GM23248 (cell line): ENCODE measurements around the gene HACD1.

Experiments
- EZH2 ChIP-seq: fragments of 200-600 bp; sonication (generic); IDR thresholded peaks from 2 replicates; pipeline ENCODE4 v1.6.1; 2018; ENCODE audit warnings: antibody characterized with exemption, mild to moderate bottlenecking; ENCODE audit not compliant: insufficient read depth, poor library complexity, severe bottlenecking
- EZH2phosphoT487 ChIP-seq: fragments of 200-600 bp; sonication (generic); IDR thresholded peaks from 2 replicates; pipeline ENCODE4 v1.6.1; 2018; ENCODE audit warnings: antibody characterized with exemption, moderate library complexity, mild to moderate bottlenecking, low read depth; ENCODE audit not compliant: insufficient read depth

- TF ChIP-seq EZH2 (no peak), EZH2phosphoT487 (no peak)
Measured at GRCh38 chr10:17660921-17661320, 43.7 kb upstream of the HACD1 start.
